Activated T-cell treated with anti-CD3 and anti-CD28 coated beads for 24 hours (primary cell): ENCODE data around the gene ABCG2.
"Not testable (repeated sequence)": the region's sequence is repeated elsewhere in the genome, so short reads cannot be mapped to it uniquely, and the experiment has no call there.

ENCODE experiments used
- DNase-seq: peaks from one replicate; pipeline ENCODE4 v3.0.0-alpha.2; 2020; ENCODE audit warnings: low read depth

The ABCG2 gene

GRCh38 chr4:88163336-88163735 is 4.9 kb upstream of the ABCG2 start:
- no peak for DNase-seq

GRCh38 chr4:88162626-88163025 is 4.2 kb upstream of the ABCG2 start:
- no peak for DNase-seq

DNA sequence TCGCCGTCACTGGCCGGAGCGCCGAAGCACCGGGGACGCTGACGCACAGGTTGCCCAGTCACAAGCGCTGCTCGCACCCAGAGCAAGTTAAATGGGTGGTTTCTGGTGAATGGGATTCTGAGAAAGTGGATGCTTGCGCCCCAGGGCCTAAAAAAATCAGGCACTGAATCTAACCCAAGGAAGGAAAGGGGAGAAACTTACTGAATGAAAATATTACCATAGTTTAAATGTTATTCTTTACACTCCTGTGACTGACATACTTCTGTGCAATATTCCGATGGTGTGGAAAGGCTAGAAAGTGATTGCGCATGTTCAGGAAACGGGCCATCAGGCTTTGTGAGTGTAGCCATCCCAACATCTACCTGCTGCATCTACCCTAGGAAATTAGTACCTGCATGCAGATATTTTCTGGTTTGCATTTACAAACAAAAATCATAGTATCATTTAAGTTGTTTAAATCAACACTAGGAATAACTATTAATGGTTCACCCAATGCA is 838 bp upstream of the ABCG2 start:
- DNase-seq = no peak

GRCh38 chr4:88158038-88158488 is 376 bp downstream of the ABCG2 start:
- peak; percentile 14 for DNase-seq

DNA sequence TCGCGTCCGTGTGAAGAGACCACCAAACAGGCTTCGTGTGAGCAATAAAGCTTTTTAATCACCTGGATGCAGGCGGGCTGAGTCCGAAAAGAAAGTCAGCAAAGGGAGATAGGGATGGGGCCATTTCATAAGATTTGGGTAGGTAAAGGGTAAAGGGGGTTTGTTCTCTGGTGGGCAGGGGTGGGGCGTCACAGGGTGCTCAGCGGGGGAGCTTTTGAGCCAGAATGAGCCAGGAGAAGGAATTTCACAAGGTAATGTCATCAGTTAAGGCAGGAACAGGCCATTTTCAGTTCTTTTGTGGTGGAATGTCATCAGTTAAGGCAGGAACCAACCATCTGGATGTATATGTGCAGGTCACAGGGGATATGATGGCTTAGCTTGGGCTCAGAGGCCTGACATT is 6.1 kb downstream of the ABCG2 start:
- not testable (repeated sequence) for DNase-seq

- no peak for DNase-seq
Observed at GRCh38 chr4:88148560-88148959, 9.9 kb downstream of the ABCG2 start.

DNA sequence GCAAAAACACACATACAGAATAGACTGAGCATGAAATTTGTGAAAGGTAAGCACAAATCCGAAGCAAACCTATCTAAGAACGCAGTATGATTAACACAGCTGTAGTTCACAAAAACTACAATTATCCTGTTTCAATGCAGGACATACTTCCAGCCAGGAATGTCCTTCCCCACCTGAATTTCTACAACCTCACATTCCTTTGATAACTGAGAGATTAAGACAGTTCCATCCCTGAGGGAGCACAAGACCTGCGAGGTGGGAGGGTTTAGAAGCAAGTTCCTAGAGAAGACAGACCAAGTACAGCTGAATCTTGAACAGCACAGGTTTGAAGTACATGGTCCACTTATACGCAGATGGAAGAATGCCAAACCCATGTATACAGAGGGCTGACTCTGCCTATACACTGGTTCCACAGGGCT is 10.6 kb downstream of the ABCG2 start:
- no peak for DNase-seq

DNA sequence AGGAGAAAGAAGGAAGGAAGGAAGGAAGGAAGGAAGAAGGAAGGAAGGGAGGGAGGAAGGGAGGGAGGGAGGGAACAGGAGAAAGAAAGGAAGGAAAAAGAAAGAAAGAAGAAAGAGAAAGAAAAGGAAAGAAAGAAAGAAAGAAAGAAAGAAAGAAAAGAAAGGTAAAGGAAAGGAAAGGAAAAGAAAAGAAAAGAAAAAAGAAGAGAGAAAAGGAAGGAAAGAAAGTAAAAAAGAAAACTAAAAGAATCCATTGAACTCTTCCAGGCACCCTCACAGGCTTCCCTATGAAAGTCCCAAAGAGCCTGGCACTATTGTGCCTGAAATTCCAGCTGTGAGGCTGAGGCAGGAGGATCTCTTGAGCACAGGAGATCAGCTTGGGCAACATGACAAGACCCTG is 11.5 kb downstream of the ABCG2 start:
- no peak for DNase-seq

DNA sequence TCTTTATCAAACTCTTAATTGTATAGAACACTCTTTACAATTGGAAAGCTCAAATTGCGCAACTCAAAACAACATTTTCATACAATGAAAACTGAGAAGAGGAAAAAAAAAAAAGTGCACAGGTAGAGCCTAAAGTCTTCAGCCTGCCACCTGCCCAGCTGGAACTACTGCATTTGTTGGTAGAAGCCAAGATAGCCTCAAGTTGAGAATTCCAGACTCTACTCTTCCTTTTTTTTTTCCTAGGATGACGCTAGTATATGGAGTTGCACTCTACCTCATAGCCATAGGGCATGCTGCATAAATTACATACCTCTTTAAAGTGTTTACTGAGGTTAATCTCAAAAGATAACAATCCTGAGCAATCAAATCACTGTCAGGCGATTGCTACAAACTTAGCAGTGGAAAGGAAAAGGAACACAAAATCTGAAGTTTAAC is 13.6 kb downstream of the ABCG2 start:
- DNase-seq = no peak

- no peak for DNase-seq
Observed at GRCh38 chr4:88144048-88144447, 14.4 kb downstream of the ABCG2 start.

DNA sequence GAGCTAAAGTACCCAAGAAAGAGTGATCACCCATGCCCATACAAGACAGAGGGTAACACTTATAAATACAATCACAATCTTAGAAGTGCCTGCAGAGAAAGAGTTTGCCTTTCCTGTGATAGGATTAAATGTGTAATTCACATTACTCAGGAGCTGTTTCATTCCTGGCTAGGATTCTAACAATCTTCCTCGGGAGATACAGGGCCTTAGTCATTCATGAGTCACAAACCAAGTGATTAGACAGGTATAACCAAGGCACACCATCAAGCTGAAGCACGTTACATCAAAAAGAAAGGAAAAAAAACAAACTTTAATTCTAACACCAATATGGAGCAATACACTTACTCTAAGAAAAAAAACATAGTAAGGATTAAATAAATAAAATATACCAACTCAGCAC is 14.9 kb downstream of the ABCG2 start:
- no peak for DNase-seq

DNA sequence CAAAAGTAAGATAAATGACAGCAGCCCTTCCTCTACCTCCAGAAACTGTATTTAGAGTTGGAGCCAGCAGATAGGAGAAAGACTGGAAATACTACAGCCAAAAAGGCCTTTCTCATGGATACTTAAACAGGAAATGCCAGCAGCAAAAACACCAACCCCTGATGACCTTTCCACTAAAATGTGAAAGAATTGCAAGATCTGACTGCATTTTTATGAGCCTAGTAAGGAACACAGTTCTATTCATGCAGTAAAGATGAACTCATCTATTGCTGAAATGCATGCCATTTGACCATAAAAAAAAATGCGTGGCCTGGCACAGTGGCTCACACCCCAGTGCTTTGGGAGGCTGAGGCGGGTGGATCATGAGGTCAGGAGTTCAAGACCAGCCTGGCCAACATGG is 19.9 kb downstream of the ABCG2 start:
- no peak for DNase-seq

DNA sequence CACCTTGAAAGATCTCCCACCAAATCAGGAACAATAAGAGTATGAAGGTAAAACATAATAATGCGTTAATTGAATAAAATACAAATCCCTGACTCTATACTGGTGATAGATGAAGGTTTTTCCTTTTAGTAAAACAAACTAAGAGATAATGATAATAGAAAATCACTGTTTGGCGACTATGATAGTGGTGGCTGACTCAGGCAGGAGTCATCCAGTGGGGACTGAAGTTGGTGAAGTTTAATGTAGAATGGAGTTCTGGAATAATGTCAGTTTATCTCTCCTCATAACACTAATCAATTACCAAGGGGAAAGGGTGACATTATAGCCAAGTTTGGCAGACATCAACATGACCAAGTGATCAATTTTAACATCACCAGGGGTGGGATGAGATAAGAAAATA is 21.3 kb downstream of the ABCG2 start:
- no peak for DNase-seq

DNA sequence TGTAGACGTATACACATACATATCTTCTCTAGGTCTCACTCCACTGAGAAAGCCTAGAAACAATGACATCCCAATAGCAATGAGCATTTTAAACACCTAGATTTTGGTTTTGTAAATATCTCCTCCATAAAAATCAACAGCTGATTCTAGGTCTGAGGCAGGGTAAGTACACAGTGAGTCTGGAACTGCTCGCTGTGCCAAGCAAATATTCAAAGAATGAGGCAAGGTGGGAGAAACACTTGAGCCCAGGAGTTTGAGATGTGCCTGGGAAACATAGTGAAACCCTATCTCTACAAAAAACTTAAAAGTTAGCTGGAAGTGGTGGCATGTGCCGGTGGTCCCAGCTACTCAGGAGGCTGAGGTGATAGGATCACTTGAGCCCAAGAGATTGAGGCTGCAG is 22.2 kb downstream of the ABCG2 start:
- no peak for DNase-seq

DNA sequence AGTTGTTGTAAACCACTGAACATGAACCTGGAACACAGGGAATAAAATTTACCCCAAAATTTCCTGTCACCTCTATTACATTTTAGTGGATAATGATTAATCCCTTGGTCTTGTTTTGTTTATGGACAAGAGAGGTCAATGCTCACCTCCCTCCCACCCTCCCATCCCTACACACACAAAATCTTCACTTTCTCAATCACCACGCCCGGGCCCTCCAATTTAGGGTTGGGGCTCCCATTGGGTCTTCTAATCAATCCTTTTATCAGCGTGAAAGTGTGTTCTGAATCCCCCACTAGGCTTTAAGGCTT is 23.1 kb downstream of the ABCG2 start:
- no peak for DNase-seq

DNA sequence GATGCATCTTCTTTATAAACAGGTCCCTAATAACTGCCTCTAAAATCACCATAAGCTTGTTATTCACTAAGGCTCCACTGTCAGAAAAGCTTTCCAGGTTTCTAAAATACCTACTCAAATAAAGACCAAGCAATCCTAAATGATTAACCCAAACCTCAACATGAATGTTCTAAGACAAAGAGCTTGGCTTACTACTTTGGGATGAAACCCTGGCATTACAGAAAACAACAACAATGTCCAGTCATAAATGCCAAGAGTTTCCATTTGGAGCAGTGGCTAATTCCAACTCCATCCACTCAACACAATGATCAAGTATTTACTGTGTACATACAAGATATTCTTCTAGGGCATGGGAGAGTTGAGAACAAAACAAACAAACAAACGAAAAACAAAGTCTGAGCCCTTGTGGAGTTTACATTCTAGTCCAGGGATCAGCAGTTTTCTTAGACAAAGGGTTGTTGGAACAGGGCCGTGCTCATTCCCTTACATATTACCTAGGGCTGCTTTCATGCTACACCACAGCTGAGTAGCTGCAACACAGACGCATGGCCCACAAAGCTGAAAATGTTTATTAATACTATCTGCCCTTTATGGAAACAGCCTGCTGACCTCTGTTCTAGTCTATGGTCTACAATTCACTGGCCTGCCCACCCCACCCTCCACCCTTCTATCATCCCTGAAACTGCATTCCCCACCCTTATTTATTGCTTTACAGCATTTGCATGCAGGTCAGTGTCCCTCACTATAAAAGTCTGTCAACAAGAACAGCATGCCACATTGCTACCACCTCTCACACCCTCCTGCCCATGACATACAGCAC is 23.7 kb downstream of the ABCG2 start:
- DNase-seq = no peak

- no peak for DNase-seq
Observed at GRCh38 chr4:88134111-88134510, 24.3 kb downstream of the ABCG2 start.

- DNase-seq = no peak
Observed at GRCh38 chr4:88130544-88131305, 27.7 kb downstream of the ABCG2 start.

- DNase-seq = no peak
Observed at GRCh38 chr4:88130003-88130402, 28.4 kb downstream of the ABCG2 start.

DNA sequence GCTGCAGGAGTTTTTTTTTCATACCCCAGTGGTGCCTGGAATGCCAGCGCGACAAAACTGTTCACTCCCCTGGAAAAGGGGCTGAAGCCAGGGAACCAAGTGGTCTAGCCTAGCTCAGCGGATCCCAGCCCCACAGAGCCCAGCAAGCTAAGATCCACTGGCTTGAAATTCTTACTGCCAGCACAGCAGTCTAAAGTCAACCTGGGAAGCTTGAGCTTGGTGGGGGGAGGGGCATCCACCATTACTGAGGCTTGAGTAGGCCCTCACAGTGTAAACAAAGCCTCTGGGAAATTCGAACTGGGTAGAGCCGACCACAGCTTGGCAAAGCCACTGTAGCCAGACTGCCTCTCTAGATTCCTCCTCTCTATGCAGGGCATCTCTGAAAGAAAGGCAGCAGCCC is 36.2 kb downstream of the ABCG2 start:
- DNase-seq = not testable (repeated sequence)

- no peak for DNase-seq
Observed at GRCh38 chr4:88119943-88120342, 38.5 kb downstream of the ABCG2 start.

DNA sequence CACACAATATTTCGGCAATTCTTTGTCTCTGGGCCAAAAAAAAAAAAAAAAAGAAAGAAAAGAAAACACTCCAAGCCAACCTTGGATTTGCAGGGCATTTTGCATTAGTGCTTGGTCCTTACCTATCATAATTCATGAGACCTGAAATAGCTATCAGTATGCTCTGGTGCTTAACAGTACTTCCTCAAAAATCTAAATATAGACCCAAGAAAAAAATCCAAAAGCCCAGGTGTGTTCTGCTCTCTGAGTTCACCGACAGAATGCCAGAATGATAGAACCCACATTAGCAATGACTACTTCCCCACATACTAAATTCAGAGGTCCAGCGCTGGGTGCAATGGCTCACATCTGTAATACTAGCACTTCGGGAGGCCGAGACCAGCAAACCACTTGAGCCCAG is 42.9 kb downstream of the ABCG2 start:
- DNase-seq = no peak

DNA sequence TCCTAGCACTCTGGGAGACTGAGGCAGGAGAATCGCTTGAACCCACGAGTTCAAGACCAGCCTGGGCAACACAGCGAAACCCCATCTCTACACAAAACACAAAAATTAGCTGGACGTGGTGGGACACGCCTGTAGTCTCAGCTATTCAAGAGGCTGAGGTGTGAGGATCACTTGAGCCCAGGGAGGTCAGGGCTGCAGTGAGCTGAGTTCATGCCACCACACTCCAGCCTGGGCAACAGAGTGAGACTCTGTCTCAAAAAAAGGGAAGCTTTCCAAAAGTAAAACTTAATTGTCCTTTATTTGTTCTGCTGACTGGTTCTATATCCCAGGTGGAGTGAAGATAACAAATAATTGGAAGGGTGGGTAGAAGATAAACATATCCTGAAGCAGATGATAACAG is 45.6 kb downstream of the ABCG2 start:
- no peak for DNase-seq
